H1 (cell line): ENCODE results near the gene ADPRHL1. TPM values are rescaled to one million over a fixed set of nuclear protein-coding genes. Genes with fewer than 3 reads are reported as not detected.

Source experiments
- ATF2 ChIP-seq: IDR thresholded peaks from 2 replicates; pipeline ENCODE4 v1.6.1; 2012; ENCODE audit warnings: low read length, inconsistent platforms
- POLR2A ChIP-seq, 2 experiments: IDR thresholded peaks; 1 replicate in 1 of 2; 2 replicates in 1 of 2; pipeline ENCODE4 v1.6.1; 2011; ENCODE audit warnings: low read depth in 2 of 2, low read length in 2 of 2, mild to moderate bottlenecking in 2 of 2; ENCODE audit errors: control extremely low read depth in 1 of 2
- RFX5 ChIP-seq: IDR thresholded peaks from 2 replicates; pipeline ENCODE4 v1.6.1; 2011; ENCODE audit warnings: low read depth, low read length, improper control_type of control experiment, borderline replicate concordance
- polyA plus RNA-seq, 7 experiments: library from polyadenylated mRNA; depleted of rRNA in 3 of 7; stranded (reverse) in 5 of 7; unstranded in 2 of 7; fragments of >200 nt in 5 of 7; fragments of 200-250 nt in 2 of 7; gene quantifications; 1 replicate in 5 of 7; 2 replicates in 1 of 7; 4 replicates in 1 of 7; pipeline versions ENCODE4 v1.2.1 to v1.2.3, GENCODE V29; 2011 to 2013; ENCODE audit warnings: missing spikeins in 2 of 7, mixed read lengths in 2 of 7
- total RNA-seq: library from RNA; stranded (reverse); fragmentation: NEBNext Ultra II Directional; extraction: Animal tissue kit (Norgen Biotek cat#: 25700); gene quantifications from 2 replicates; pipeline ENCODE4 v1.2.1, GENCODE V29; 2021

ADPRHL1 gene
- total and polyA plus RNA-seq, 2 of the 8 experiments (the other 6 are each of a cell fraction or from before 2014, with no cell fraction given) = 0.74 to 1.7 TPM

- TF ChIP-seq ATF2 (no peak), POLR2A (IDR thresholded peaks at IDR 0.05; ENCODE audit: control extremely low read depth in 1 of 2, low read depth in 2 of 2, low read length in 2 of 2) (no peak), RFX5 (no peak)
Measured at GRCh38 chr13:113454936-113455335, 1.6 kb upstream of the ADPRHL1 start (continued).
